IMR-90 (cell line): ENCODE data around the gene CETP. TPM values are rescaled to one million over a fixed set of nuclear protein-coding genes. Genes with fewer than 3 reads are reported as not detected.

ENCODE experiments used
- ATAC-seq: fragments of 200-7000 bp; cut with Tn5 transposase; 2 replicates; pipeline ENCODE4 v1.9.1; 2020; ENCODE audit warnings: low read depth, mild to moderate bottlenecking, moderate library complexity
- BruUV-seq: library from RNA; stranded (reverse); fragments of 400-500 nt; replicated peaks from 2 replicates; lab custom pipeline; 2021; lab: Mats Ljungman, UMichigan
- CTCF ChIA-PET: fragments of 300-600 bp; formaldehyde crosslinking; extraction: SDS; loops from one replicate; lab custom pipeline; 2021; ENCODE audit warnings: antibody characterized with exemption; lab: Yijun Ruan, JAX
- POLR2A ChIA-PET: fragments of 300-600 bp; sonication (Branson Sonifier 250); formaldehyde crosslinking; loops from one replicate; lab custom pipeline; 2022; ENCODE audit warnings: antibody characterized with exemption; ENCODE audit not compliant: unreplicated experiment; lab: Charles Lee
- DNase-seq: peaks from one replicate; pipeline ENCODE4 v3.0.0; 2013
- H2AFZ ChIP-seq: replicated peaks from 2 replicates; pipeline ENCODE3; 2013; ENCODE audit warnings: low read length, mild to moderate bottlenecking; ENCODE audit not compliant: poor library complexity
- H2AK5ac ChIP-seq: 2 replicates; pipeline ENCODE4 v1.6.1; 2013; ENCODE audit warnings: low read depth, low read length, inconsistent platforms
- H2AK9ac ChIP-seq: replicated peaks from 2 replicates; pipeline ENCODE3; 2013; ENCODE audit warnings: mild to moderate bottlenecking, low read depth, low read length, moderate library complexity; ENCODE audit not compliant: poor library complexity
- H2BK120ac ChIP-seq: 2 replicates; pipeline ENCODE4 v1.6.1; 2013; ENCODE audit warnings: low read depth, low read length, inconsistent platforms
- H2BK15ac ChIP-seq: 3 replicates; pipeline ENCODE4 v1.6.1; 2013; ENCODE audit warnings: low read depth, low read length, inconsistent platforms
- H2BK20ac ChIP-seq: 2 replicates; pipeline ENCODE4 v1.6.1; 2013; ENCODE audit warnings: low read depth, mild to moderate bottlenecking, inconsistent platforms, low read length, moderate library complexity
- H2BK5ac ChIP-seq: 2 replicates; pipeline ENCODE4 v1.6.1; 2013; ENCODE audit warnings: mild to moderate bottlenecking, low read depth, low read length, inconsistent platforms; ENCODE audit not compliant: poor library complexity, severe bottlenecking
- H3K14ac ChIP-seq: replicated peaks from 2 replicates; pipeline ENCODE4 v1.6.1; 2013; ENCODE audit warnings: low read depth, low read length, inconsistent platforms
- H3K18ac ChIP-seq: 2 replicates; pipeline ENCODE4 v1.6.1; 2013; ENCODE audit warnings: low read depth, low read length, control low read depth
- H3K23ac ChIP-seq: 2 replicates; pipeline ENCODE4 v1.6.1; 2013; ENCODE audit warnings: low read depth, low read length, inconsistent platforms
- H3K27ac ChIP-seq: 2 replicates; pipeline ENCODE4 v1.5.1; 2013; ENCODE audit warnings: mild to moderate bottlenecking, control low read depth, low read length; ENCODE audit not compliant: insufficient read depth
- H3K27me3 ChIP-seq: 2 replicates; pipeline ENCODE4 v1.6.1; 2013; ENCODE audit warnings: low read length; ENCODE audit not compliant: control insufficient read depth, insufficient read depth
- H3K36me3 ChIP-seq: 2 replicates; pipeline ENCODE4 v1.6.1; 2013; ENCODE audit warnings: low read length, mixed read lengths; ENCODE audit not compliant: control insufficient read depth, insufficient read depth
- H3K4ac ChIP-seq: 2 replicates; pipeline ENCODE4 v1.6.1; 2013; ENCODE audit warnings: low read depth, low read length, inconsistent platforms
- H3K4me1 ChIP-seq: 2 replicates; pipeline ENCODE4 v1.6.1; 2013; ENCODE audit warnings: low read length, mixed read lengths; ENCODE audit not compliant: control insufficient read depth, insufficient read depth
- H3K4me2 ChIP-seq: 2 replicates; pipeline ENCODE4 v1.6.1; 2013; ENCODE audit warnings: low read depth, mild to moderate bottlenecking, control low read depth, low read length, moderate library complexity
- H3K4me3 ChIP-seq: 2 replicates; pipeline ENCODE4 v1.5.1; 2013; ENCODE audit warnings: low read depth, mild to moderate bottlenecking, control low read depth, low read length, moderate library complexity; ENCODE audit not compliant: insufficient read depth
- H3K56ac ChIP-seq: 2 replicates; pipeline ENCODE4 v1.6.1; 2013; ENCODE audit warnings: low read length, inconsistent platforms; ENCODE audit not compliant: insufficient read depth; ENCODE audit errors: extremely low read depth
- H3K79me1 ChIP-seq, 2 experiments: 2 replicates each; pipeline ENCODE4 v1.6.1; 2013; ENCODE audit warnings: low read length in 2 of 2, inconsistent platforms in 1 of 2, low read depth in 1 of 2
- H3K9ac ChIP-seq: 2 replicates; pipeline ENCODE4 v1.6.1; 2013; ENCODE audit warnings: low read depth, low read length, control low read depth
- H3K9me1 ChIP-seq: 2 replicates; pipeline ENCODE4 v1.6.1; 2013; ENCODE audit warnings: low read length, inconsistent platforms; ENCODE audit not compliant: insufficient read depth
- H3K9me3 ChIP-seq: 2 replicates; pipeline ENCODE4 v1.6.1; 2013; ENCODE audit warnings: low read length; ENCODE audit not compliant: control insufficient read depth, insufficient read depth
- H4K20me1 ChIP-seq: 2 replicates; pipeline ENCODE4 v1.6.1; 2013; ENCODE audit warnings: low read length, inconsistent platforms; ENCODE audit not compliant: insufficient read depth
- H4K5ac ChIP-seq: 2 replicates; pipeline ENCODE4 v1.6.1; 2013; ENCODE audit warnings: mild to moderate bottlenecking, low read depth, low read length, control low read depth
- H4K8ac ChIP-seq, 2 experiments: 2 replicates each; pipeline ENCODE4 v1.6.1; 2013; ENCODE audit warnings: low read depth in 2 of 2, low read length in 2 of 2, control low read depth in 1 of 2, inconsistent platforms in 1 of 2
- H4K91ac ChIP-seq: 2 replicates; pipeline ENCODE4 v1.6.1; 2013; ENCODE audit warnings: low read depth, low read length, inconsistent platforms; ENCODE audit not compliant: insufficient read depth
- BHLHE40 ChIP-seq: fragments of 150-350 bp; IDR thresholded peaks from 2 replicates; pipeline ENCODE4 v1.6.1; 2016; ENCODE audit warnings: mild to moderate bottlenecking, low read depth, low read length
- CEBPB ChIP-seq: IDR thresholded peaks from 2 replicates; pipeline ENCODE4 v1.6.1; 2012; ENCODE audit warnings: low read depth, low read length, improper control_type of control experiment
- CHD1 ChIP-seq: IDR thresholded peaks from 2 replicates; pipeline ENCODE4 v1.6.1; 2012; ENCODE audit warnings: low read depth, low read length, improper control_type of control experiment
- FOS ChIP-seq: fragments of 150-350 bp; IDR thresholded peaks from 2 replicates; pipeline ENCODE4 v1.6.1; 2016; ENCODE audit warnings: low read depth, low read length
- MAFK ChIP-seq: IDR thresholded peaks from 2 replicates; pipeline ENCODE4 v1.6.1; 2012; ENCODE audit warnings: low read depth, low read length, improper control_type of control experiment
- MAZ ChIP-seq: IDR thresholded peaks from 2 replicates; pipeline ENCODE4 v1.6.1; 2012; ENCODE audit warnings: low read depth, mild to moderate bottlenecking, low read length, improper control_type of control experiment, moderate library complexity, borderline replicate concordance
- MXI1 ChIP-seq: IDR thresholded peaks from 2 replicates; pipeline ENCODE4 v1.6.1; 2012; ENCODE audit warnings: low read depth, mild to moderate bottlenecking, low read length, moderate library complexity, borderline replicate concordance
- NFE2L2 ChIP-seq: fragments of 150-350 bp; IDR thresholded peaks from 2 replicates; pipeline ENCODE4 v1.6.1; 2016; ENCODE audit warnings: low read depth, mild to moderate bottlenecking, low read length
- POLR2A ChIP-seq: IDR thresholded peaks from 2 replicates; pipeline ENCODE4 v1.6.1; 2012; ENCODE audit warnings: mild to moderate bottlenecking, low read depth, low read length
- RAD21 ChIP-seq: IDR thresholded peaks from 2 replicates; pipeline ENCODE4 v1.6.1; 2012; ENCODE audit warnings: low read length, improper control_type of control experiment
- RCOR1 ChIP-seq: IDR thresholded peaks from 2 replicates; pipeline ENCODE4 v1.6.1; 2012; ENCODE audit warnings: mild to moderate bottlenecking, low read length, improper control_type of control experiment; ENCODE audit not compliant: insufficient replicate concordance
- RFX5 ChIP-seq: IDR thresholded peaks from 2 replicates; pipeline ENCODE4 v1.8.0; 2012; ENCODE audit warnings: low read depth, mild to moderate bottlenecking, low read length, moderate library complexity
- SMC3 ChIP-seq: fragments of 150-350 bp; IDR thresholded peaks from 2 replicates; pipeline ENCODE4 v1.6.1; 2016; ENCODE audit warnings: low read depth, mild to moderate bottlenecking, antibody characterized with exemption, low read length, moderate library complexity
- WGBS, 2 experiments: methylation state at CpG; one replicate each; pipeline versions ENCODE4 v1.1.5 to v1.1.7; 2013; ENCODE audit warnings: missing lambda C conversion rate in 2 of 2; ENCODE audit not compliant: insufficient read length in 1 of 2; ENCODE audit errors: extremely low coverage in 2 of 2; 5-methylcytosine and 5-hydroxymethylcytosine counted together
- dilution Hi-C: fragments of 300-500 bp; cut with HindIII; formaldehyde crosslinking; loops from one replicate; pipeline ENCODE4 v1.14.3; 2018; ENCODE audit warnings: low sequenced_read_pairs; ENCODE audit not compliant: unreplicated experiment
- in situ Hi-C: fragments of 300-500 bp; cut with MboI; formaldehyde crosslinking; loops from 3 replicates; pipeline ENCODE4 v1.14.3; 2019; ENCODE audit warnings: low sequenced_read_pairs, inconsistent platforms, mixed read lengths
- intact Hi-C: fragments of 100-400 bp; cut with micrococcal nuclease; formaldehyde crosslinking; loops from 2 replicates; pipeline ENCODE4 v1.10.0; 2022
- polyA plus RNA-seq, 3 experiments: library from polyadenylated mRNA; depleted of rRNA; stranded (reverse); fragments of >200 nt; gene quantifications; 2 replicates each; pipeline ENCODE4 v1.2.3, GENCODE V29; 2012; ENCODE audit warnings: low replicate concordance in 1 of 3
- total RNA-seq: library from RNA; depleted of rRNA; stranded (reverse); fragments of >200 nt; gene quantifications from 2 replicates; pipeline ENCODE4 v1.2.3, GENCODE V29; 2012
- TF ChIP-seq, protein P1 (sequence below): fragments of 150-350 bp; IDR thresholded peaks from 2 replicates; pipeline ENCODE4 v1.6.1; 2016; ENCODE audit warnings: low read depth, mild to moderate bottlenecking, low read length, moderate library complexity, borderline replicate concordance
- TF ChIP-seq, protein P2 (sequence below): conservative IDR thresholded peaks from 2 replicates; pipeline ENCODE4 v1.5.1; 2012; ENCODE audit warnings: mild to moderate bottlenecking, low read depth, low read length, improper control_type of control experiment
- TF ChIP-seq, protein P3 (sequence below): fragments of 150-350 bp; IDR thresholded peaks from 2 replicates; pipeline ENCODE4 v1.6.1; 2017; ENCODE audit warnings: mild to moderate bottlenecking, antibody characterized with exemption, low read length, low read depth

Gene CETP
- total and polyA plus RNA-seq, 2 of the 4 experiments (the other 2 are of a cell fraction): not detected

DNA sequence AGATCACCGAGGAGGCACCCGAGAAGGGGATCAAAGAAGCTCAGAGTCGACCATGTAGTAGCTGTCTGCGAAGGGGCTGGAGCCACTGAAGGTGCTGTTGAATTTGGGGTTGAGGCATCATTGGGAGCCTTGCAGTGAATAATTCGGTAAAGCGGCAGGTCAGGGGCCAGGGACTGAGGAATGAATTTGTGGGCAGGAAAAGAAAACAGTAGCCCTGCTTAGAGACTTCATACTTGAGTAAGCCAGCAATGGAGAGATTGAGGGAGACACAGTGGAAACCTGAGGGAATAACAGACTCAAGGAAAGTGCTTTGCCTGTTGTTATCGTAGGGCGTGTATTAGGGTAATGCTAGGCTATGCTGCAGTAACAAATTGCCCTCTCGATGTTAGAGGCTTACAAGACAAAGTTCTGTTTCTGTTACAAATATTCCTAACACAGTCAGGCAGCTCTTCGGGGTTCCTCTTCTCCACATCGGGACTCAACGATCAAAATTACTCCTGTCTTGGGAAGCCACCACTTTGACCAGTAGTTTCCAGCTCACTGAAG is 43.2 kb upstream of the CETP start:
- in situ Hi-C loops (no loop called here), intact Hi-C loops (no loop called here), dilution Hi-C loops (no loop called here)
- Histone ChIP-seq H3K27ac (no peak overlapping the region), H2BK20ac (no peak overlapping the region), H3K14ac (no peak overlapping the region), H3K9ac (no peak overlapping the region), H4K20me1 (no peaks in the 10 kb centered on the region), H2BK120ac (no peak overlapping the region), H3K4ac (no peak overlapping the region), H2AFZ (no peak overlapping the region), H3K56ac (no peak overlapping the region), H3K4me2 (no peak overlapping the region), H3K23ac (no peak overlapping the region), H4K91ac (no peak overlapping the region), H3K9me1 (peaks cover 3% of the 10 kb centered on the region), H3K18ac (no peak overlapping the region), H2AK5ac (no peak overlapping the region), H3K4me3 (no peak overlapping the region), H2BK15ac (no peak overlapping the region), H4K8ac (no peak overlapping the region), H3K27me3 (peaks cover 21% of the 10 kb centered on the region), H2BK5ac (no peak overlapping the region), H3K9me3 (no peaks in the 10 kb centered on the region), H3K79me1 (no peaks in the 10 kb centered on the region), H4K5ac (no peak overlapping the region), H2AK9ac (no peak overlapping the region), H3K36me3 (no peaks in the 10 kb centered on the region), H3K4me1 (peaks cover 2% of the 10 kb centered on the region; the same call in 1 of the 2 replicates)
- POLR2A ChIA-PET: no interaction called here
- WGBS, 2 experiments: 81% methylated on average over 6 of the region's 12 CpGs; no CpG with 5 or more reads in 1 of the 2 experiments
- DNase-seq: no peak
- TF ChIP-seq, protein P1, sequence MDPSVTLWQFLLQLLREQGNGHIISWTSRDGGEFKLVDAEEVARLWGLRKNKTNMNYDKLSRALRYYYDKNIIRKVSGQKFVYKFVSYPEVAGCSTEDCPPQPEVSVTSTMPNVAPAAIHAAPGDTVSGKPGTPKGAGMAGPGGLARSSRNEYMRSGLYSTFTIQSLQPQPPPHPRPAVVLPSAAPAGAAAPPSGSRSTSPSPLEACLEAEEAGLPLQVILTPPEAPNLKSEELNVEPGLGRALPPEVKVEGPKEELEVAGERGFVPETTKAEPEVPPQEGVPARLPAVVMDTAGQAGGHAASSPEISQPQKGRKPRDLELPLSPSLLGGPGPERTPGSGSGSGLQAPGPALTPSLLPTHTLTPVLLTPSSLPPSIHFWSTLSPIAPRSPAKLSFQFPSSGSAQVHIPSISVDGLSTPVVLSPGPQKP: no peak
- TF ChIP-seq MXI1 (no peak), POLR2A (no peak), MAZ (no peak), FOS (no peak), CEBPB (no peak), NFE2L2 (no peak), CHD1 (no peak), BHLHE40 (no peak), RCOR1 (no peak), MAFK (no peak), RAD21 (no peak), SMC3 (no peak), RFX5 (no peak)
- TF ChIP-seq, protein P2, sequence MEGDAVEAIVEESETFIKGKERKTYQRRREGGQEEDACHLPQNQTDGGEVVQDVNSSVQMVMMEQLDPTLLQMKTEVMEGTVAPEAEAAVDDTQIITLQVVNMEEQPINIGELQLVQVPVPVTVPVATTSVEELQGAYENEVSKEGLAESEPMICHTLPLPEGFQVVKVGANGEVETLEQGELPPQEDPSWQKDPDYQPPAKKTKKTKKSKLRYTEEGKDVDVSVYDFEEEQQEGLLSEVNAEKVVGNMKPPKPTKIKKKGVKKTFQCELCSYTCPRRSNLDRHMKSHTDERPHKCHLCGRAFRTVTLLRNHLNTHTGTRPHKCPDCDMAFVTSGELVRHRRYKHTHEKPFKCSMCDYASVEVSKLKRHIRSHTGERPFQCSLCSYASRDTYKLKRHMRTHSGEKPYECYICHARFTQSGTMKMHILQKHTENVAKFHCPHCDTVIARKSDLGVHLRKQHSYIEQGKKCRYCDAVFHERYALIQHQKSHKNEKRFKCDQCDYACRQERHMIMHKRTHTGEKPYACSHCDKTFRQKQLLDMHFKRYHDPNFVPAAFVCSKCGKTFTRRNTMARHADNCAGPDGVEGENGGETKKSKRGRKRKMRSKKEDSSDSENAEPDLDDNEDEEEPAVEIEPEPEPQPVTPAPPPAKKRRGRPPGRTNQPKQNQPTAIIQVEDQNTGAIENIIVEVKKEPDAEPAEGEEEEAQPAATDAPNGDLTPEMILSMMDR: no peak
- TF ChIP-seq, protein P3, sequence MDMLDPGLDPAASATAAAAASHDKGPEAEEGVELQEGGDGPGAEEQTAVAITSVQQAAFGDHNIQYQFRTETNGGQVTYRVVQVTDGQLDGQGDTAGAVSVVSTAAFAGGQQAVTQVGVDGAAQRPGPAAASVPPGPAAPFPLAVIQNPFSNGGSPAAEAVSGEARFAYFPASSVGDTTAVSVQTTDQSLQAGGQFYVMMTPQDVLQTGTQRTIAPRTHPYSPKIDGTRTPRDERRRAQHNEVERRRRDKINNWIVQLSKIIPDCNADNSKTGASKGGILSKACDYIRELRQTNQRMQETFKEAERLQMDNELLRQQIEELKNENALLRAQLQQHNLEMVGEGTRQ: no peak
- CTCF ChIA-PET: no interaction called here
- BruUV-seq: no TSS peak
- no peak for ATAC-seq
